ENCODE results near the gene POU2AF1.

- TF ChIP-seq, protein P1, sequence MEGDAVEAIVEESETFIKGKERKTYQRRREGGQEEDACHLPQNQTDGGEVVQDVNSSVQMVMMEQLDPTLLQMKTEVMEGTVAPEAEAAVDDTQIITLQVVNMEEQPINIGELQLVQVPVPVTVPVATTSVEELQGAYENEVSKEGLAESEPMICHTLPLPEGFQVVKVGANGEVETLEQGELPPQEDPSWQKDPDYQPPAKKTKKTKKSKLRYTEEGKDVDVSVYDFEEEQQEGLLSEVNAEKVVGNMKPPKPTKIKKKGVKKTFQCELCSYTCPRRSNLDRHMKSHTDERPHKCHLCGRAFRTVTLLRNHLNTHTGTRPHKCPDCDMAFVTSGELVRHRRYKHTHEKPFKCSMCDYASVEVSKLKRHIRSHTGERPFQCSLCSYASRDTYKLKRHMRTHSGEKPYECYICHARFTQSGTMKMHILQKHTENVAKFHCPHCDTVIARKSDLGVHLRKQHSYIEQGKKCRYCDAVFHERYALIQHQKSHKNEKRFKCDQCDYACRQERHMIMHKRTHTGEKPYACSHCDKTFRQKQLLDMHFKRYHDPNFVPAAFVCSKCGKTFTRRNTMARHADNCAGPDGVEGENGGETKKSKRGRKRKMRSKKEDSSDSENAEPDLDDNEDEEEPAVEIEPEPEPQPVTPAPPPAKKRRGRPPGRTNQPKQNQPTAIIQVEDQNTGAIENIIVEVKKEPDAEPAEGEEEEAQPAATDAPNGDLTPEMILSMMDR (optimal IDR thresholded peaks at IDR 0.05 in 1 of 3, IDR thresholded peaks at IDR 0.05 in 1 of 3, conservative IDR thresholded peaks at IDR 0.05 in 1 of 3; ENCODE audit: extremely low read depth in 1 of 3, insufficient read depth in 2 of 3, low read length in 3 of 3), result no peak
- TF ChIP-seq EZH2 (IDR thresholded peaks at IDR 0.05; ENCODE audit: low read length), result no peak
Observed at GRCh38 chr11:111365722-111366559, 13.1 kb downstream of the POU2AF1 start.

Data from keratinocyte (primary cell).